ENCODE measurements around the gene STK38L.

Gene STK38L

DNA sequence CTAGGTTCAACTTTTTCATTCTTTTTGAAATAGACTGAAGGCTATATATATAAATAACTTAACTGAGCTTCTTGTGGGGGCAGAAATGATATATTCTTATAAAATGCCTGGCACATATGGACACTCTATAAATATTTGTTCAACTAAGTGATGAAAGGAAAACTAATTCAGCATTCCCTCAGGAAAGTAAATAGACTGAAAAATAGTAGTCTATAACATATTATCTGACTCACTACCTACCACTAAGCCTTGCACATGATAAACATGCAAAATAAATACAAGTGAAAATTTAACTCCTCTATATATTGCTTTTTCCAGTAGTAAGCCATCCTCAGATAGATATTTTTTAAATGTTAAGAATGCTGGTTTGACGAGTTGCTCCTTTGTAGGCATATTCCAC lies 72.9 kb downstream of the STK38L start:
- no peak for DNase-seq (ENCODE audit: low read depth)

DNA sequence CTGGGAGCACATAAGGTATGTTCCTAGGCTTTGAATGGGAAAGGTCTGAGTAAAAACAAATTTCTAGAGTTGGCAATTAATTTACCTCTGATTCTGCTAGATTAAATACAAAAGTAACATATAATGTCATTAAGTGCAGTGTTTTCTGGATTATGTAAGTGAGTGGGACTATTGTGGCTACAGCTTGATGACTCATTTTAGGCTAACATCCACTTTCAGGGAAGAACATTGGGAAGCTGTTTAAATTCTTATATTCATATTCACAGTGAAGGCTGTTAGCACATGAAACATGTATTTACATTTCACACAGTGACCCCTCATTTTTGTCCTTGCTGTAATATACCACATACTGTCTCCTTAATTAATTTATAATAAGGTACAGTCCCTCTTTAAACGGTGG lies 75.3 kb downstream of the STK38L start:
- no peak for DNase-seq (ENCODE audit: low read depth)

DNA sequence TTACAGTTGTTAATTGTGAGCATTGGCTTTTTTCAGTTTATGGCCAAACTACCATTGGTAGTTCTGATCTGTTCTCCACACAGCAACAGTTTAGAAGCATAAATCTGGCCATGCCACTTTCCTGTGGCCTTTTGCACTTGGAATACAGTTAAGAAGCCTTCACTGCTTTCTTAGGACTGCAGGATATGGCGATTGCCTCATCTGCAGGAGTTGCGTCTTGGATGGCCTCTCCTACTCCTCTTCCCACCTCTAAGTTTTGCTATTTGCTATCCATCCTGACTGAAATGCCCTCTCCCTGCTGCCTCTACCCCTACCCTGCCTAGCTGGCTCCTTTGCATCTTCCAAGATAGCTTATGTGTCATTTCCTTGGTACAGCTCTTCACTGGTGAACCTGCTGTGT lies 75.8 kb downstream of the STK38L start:
- DNase-seq (ENCODE audit: low read depth) = no peak

DNA sequence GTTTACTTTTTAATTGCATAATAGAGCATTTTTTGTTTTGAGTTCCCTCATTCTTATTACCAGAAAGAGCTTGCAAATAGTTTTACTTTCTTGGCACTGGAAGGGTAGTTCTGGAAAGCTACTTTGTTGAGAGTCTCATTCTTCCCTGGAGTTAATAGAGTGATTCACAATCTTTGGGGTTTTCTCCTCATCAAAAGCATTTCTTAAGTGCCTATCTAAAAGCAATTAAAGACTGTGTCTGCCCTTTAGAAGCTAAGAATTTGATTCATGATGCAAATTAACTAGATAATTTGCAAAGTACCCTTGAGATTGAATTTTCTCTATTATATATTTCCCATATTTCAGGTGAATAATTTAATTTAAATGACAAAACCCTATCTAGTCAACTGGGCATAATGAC lies 80.4 kb downstream of the STK38L start:
- DNase-seq (ENCODE audit: low read depth) = no peak

DNA sequence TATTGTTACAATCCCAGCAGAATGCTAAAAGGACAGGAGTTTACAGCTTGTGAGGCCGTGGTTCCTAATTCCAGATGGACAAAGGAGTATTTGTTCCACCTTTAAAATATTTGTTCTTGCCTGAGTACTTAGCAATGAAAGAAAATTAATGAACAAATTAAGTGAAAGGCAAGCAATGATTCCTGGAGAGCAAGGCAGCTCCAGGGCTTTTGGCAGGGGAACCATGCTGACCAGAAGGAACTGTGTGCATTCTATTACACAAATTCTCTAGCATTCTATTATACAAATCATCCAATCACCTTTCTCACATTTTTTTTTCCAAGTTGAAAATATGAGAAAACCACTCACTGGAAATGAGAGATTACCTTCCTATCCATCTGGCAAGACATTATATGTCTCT lies 86.8 kb downstream of the STK38L start:
- no peak for DNase-seq (ENCODE audit: low read depth)

DNA sequence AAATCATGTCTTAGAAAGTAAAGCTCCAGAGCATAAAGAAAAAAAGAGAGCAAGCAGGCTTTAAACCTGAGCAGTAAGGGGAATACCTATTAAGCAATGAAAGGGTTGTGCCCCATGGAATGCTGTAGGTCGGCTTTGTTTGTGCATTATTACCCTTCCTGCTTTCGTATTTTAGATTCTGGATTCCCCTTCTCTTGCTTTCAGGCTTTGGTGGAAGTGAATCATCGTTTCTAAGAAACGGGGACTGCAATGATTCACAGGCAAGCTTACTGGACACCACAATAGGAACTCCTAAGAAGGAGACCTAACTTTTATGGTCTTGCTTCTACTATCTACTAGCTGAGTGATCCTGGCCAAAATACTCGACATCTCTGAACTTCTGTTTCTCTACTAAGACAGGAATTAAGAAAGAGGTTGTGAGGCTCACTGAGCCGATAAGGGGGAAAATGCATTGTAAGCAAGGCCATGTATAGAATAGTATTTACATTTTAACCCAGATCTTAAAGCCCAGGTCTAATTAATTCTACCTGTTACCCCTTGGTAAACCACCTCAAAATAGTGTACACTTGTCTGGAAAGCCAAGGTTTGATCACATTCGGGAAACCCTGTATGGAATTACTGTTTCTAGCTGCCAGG lies 87.3 kb downstream of the STK38L start:
- no peak for DNase-seq (ENCODE audit: low read depth)

DNA sequence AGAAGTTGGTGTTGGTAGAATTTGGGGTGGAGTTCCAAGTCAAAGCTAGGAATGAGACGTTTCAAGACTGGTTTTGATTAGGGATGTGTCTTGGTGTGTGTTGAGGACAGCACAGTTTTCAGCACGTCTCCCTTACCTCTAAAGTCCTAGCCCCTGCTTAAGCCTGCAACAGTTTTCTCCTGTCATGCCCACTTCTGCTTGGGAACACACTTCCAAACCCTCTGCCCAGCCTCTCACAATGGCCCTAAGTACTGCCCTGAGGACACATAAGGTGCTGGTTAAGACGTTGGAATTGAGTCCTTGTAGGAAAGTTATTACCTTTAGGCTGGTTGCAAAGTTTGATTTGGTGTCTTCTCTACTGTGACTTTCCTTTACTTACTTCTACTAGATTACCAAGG lies 87.8 kb downstream of the STK38L start:
- DNase-seq (ENCODE audit: low read depth) = no peak

DNA sequence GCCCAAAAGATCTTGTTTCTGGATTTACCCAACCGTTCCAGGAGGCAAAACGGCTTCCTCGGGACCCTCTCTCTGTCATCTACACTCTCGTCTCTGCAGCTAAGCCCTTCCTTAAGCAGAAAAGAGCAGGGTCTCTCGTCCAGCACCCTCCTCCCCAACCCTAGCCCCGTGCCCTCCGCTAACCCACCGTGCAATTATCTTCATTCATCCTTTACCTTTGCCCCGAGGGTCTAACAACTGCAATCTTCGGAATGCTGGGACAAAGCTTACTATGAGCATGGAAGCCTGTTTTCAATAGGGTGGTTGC lies 88.3 kb downstream of the STK38L start:
- no peak for DNase-seq (ENCODE audit: low read depth)

DNA sequence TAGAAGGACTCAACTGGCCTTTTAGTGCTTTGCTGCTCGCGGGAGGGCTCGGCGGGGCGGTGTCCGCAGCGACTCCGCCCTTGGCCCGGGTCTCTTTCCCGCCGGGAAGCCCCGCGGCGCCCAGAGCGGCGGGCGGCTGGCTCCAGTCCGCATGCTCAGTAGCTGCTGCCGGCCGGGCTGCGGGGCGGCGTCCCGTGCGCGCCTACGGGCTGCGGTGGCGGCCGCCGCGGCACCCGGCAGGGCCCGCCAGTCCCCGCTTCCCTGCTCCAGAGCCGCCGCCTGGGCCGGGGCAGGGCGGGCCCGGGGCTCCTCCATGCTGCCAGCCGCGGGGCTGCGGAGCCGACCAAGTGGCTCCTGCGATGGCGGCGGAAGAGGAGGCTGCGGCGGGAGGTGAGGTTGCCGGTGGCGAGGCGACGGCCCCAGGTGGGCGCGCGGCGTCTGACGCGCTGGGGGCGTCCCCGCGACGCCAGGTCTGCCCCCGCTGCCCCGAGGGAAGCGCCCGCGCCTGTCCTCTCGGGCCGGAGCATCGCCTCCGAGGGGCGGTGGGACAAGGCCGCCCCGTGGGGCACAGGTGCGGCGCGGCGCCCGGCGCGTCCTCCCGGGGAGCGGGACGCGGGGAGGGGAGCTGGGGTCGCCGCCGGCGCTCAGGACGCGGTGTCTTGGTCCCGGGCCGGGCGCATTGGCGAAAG lies 88.8 kb downstream of the STK38L start, which contains the start of gene BMAL2:
Gene BMAL2 (plus strand): TSS at position 123 of the 689 bp plus-strand sequence. CDS start 237 bp downstream, at position 360.
- peak; percentile 15 for DNase-seq (ENCODE audit: low read depth)

DNA sequence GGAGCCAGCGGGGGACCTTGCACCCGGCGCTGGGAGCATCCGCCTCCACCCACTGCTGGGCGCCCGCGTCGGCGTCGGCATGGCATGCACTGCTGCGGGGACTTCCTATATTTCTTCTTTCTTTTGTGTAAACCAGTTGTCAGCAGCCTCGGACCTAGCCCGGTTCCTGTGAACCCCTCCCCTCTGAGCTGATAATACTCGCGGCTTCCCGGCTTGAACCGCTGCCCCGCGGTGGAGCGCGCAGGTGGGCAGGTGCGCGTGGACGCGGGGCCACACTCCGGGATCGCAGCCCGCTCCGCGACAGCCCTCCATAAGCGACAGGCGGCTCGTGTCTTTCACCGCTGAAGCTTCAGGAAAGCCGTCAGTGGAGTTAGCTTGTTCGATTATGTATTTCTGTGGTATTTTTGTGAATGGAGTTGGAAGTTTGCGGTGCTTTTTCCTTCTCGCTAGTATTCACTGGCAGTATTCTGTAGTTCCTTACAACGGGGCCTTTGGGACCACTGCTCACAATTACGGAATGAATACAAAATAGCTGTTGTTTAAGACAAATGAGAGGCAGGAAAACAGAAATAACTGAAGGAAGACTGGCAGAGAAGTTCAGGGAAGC lies 89.4 kb downstream of the STK38L start:
- peak; percentile 10 for DNase-seq (ENCODE audit: low read depth)

DNA sequence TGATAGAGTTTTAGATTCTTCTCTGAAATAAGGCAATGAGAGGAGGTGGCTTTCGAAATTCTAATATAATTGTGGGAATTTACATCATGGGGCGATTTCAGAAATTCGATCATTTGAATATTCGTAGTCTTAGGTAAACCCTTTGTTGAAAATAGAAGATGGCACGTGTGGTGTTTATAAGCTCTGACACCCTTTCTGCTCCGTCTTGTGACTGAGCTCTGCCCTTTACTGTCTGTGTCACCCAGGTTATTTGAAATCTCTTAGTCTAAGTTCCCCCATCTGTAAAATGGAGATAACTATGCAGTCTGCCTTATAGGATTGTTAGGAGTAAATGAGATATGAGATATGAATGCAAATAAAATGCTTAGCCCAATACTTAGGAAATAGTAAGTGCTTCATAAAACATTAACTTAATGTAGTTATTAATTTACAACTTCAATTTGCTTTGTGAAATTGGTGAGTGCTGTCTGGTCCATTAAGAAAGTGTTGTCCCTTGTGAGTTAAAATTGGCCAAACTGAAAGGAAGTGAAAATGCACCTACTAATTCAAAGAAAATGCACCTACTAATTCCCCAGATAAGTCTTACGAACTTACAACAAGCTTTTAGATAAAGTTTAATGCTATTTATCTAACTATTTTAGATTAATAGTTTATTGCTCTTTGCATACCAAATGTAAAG lies 90.1 kb downstream of the STK38L start:
- no peak for DNase-seq (ENCODE audit: low read depth)

DNA sequence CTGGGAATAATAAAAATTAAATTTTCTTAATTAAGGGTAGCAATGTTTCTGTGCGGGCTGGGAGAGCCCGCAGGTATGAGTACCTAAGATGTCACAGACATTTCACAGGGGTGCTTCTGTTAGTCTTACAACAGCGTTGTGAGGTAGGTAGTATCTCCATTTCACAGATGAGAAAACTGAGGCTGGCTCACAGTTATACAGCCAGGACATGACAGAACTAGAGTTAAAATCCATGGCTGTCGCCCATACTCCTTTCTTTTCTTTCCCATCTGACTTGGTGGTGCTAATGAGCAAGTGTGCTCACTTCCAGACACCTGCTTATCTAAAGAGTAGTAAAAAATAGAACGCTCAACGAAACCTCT lies 90.6 kb downstream of the STK38L start:
- no peak for DNase-seq (ENCODE audit: low read depth)

DNA sequence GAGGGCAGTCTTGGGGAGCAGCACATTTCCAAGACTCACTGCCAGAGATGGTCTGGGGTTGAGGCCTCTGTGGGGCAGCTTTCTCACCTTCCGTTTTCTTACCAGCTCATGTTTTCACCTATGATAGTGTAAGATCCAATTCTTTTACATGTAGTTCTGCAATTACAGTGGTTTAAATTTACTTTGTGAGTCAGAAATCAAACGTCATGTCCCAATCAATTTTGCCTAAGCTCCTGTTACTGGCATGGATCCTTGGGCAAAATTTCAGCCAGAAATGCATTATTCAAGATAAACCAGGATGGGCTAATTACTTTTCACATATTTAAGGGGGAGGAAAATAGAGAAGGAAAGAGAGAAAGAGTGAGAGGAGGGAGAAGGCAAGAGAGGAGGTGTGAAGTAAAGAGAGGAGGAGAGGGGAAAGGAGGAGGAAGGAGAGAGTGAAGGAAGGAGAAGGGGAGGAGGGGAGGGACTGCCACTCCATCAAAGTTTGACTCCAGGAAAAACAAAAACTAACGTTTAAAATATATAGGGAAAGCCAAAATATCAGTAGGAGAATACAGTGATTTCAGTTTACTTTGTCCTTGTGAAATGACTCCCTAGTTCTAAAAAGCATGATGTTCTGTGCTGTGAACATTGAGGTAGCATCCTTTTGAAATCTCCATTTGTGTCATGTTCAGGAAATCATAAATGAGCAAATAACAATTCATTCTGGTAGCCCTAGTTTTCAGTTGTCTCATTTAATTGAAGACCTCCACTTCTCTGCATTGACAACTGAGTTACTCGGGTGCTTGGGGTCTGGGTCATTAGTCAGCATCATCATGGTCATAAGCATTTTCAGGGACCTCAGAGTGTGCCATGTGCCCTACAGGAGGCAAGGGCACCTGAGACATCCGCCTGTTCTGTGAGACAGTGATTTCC lies 91.5 kb downstream of the STK38L start:
- DNase-seq (ENCODE audit: low read depth) = no peak

DNA sequence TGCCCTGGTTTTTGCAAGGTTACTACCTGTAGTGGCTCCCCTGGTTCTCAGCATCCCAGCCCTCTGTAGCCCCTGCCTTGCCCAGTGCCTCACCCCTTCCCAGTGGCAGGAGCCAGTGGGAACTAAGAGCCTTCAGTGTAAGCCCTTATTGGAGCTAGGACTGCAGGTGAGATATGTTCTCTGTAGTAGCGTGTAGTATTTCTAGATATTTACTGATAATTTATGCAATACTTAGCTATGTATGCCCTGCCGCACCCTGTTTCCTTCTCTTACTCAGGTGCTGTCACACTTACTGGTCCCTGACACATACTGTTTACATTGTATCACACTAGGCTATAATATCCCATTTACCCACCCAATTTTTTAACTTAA lies 92.2 kb downstream of the STK38L start:
- no peak for DNase-seq (ENCODE audit: low read depth)

DNA sequence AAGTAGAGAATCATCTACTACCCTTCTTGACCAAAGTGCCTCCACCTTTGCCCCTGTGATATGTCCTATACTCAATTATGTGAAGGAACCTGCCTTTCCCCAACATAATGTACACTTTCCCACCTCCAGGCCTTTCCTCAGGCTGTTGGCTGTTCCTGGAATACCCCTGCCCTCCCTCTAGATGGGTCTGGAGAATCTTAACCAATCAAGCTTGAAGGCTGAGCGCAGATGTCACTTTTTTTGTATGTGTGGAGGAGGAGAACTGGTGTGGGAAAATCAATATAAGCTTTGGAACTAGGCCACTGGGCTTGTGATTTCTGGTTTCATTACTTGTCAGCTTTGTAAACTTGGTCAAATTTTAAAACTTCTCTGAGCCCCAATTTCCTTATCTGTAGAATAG lies 93.3 kb downstream of the STK38L start:
- DNase-seq (ENCODE audit: low read depth) = no peak

DNA sequence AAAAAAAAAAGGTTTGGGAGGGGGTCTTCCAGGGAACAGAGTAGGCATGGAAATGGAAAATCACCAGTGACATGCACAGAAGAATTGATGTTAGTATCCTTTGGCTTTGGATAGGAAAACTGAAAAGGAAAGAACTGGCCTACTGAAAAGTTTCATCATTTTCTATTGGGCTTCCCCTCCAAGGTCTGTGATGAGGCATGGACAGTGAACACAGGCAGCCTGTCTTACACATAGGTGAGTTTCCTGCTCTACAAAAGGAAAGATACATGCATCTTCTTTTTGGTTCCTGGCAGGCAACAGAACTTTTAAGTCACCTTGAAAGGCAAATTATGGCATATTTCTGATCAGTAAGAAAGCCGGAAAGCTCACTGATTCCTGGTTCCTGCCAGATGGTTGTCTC lies 94.4 kb downstream of the STK38L start:
- no peak for DNase-seq (ENCODE audit: low read depth)

DNA sequence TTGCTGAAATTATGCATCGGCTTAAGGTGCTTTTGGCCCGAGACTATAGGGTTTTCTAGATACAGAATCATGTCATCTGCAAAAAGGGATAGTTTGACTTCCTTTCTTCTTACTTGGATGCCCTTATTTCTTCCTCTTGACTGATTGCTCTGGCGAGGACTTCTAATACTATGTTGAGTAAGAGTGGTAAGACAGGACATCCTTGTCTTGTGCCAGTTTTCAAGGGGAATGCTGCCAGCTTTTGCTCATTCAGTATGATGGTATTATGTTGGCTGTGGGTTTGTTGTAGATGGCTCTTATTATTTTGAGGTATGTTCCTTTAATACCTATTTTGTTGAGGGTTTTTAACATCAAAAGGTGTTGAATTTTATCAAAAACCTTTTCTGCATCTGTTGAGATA lies 96.9 kb downstream of the STK38L start:
- DNase-seq (ENCODE audit: low read depth) = no peak

DNA sequence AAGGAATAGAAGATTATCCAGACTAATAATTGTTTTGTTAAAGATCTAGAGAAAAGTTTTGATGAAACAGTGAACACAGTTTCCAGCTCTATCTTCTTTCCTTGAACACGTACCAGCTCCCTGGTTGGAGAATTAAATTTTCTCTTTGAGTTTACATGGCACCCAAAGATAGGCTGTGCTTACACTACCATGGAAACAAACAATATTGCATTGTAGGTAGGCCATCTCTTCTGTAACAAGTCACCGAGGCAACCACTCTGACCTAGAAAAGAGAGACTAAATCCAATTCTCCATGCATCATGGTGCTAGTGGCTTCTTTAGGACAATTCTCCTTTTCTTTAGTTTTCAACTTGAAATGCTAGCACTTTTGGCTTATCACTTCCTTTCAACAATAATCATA lies 98.5 kb downstream of the STK38L start:
- no peak for DNase-seq (ENCODE audit: low read depth)

DNA sequence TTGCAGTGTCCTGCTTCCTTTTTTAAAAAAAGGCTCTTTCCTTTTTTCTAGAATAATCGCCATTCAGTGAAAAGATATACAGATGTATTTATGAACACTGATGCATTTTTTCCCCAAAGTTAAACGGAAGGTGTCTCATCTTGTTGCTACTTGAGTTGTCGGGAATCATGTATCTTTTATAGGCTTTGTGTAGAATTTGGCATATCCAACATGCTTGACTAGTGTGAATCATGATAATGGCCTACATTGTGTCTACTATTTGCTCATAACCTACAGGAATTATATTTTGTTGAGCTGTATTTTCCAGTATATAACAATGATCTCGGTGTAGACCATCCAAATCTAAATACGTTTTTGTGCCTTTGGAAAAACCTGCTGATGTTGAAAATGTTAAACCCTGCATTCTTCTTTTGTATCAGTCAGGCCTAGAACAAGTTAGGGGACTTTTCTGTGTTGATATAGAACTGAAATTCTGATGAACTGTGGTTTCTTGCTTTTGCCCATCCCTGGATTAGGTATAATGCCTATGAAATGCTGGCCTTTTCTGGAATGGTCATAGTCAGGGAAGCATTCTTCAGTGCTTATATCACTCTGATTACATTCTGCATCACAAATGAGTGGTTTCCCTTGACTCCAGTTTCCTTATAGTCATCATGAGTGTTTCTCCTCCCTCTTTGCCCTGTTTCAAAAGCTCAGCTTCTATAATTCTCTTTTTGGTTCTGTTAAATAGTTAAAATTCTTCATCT lies 99.3 kb downstream of the STK38L start:
- DNase-seq (ENCODE audit: low read depth) = no peak

DNA sequence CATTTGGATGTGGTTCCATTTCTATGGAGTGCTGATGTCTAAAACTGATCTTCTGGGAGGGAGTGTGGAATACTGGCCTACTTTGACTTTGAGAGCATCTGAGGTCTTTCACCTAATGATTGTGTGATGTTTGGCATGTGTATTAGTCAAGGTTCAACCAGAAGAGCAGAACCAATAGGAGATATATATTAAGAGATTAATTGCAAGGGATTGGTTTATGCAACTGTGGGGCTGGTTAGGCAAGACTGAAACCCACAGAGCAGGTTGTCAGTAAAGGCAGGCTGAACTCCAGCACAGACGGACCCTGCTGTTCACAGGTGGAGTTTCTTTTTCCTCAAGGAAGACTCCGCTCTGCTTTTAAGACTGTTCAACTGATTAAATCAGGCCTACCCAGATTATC lies 100.2 kb downstream of the STK38L start:
- no peak for DNase-seq (ENCODE audit: low read depth)

DNA sequence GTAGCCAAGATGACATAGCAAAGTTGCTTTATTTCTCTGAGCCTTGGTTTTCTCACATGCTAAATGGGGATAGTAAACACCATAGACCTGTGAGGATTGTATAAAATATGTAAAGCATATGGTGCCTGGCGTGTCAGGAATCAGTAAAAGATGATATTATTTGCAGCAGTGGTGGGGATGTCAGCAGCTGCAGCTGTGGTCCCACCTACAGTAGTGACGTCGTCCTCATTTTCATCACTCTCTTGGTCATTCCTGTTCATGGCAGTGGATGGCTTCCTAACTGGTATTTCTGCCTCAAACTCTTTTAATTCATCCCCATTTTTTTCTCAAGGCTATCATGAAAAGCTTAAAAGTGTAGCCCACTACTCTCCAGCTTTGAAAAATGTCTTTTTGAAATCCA lies 100.7 kb downstream of the STK38L start:
- DNase-seq (ENCODE audit: low read depth) = no peak

DNA sequence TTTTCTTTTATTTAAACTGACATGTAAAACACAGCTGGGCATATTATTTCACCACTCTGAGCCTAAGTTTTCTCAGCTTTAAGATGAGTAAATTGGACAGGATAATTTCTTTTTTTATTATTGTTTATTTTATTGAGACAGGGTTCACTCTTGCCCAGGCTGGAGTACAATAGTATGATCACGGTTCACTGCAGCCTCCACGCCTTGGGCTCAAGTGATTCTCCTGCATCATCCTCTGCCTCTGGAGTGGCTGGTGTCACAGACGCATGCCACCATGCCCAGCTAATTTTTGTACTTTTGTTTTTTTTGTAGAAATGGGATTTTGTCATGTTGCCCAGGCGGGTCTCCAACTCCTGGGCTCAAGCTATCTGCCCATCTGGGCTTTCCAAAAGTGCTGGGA lies 101.3 kb downstream of the STK38L start:
- DNase-seq (ENCODE audit: low read depth) = no peak

Measured in stimulated activated CD8-positive, alpha-beta memory T cell treated with anti-CD3 and anti-CD28 coated beads, Interleukin-4, amount 100 ng/mL, for 24 hours (primary cell).